Natural killer cell treated with Interleukin-12 subunit alpha and Interleukin-12 subunit beta and Interleukin-15 and Interleukin-18, amount 100 ng/mL, for 72 hours (primary cell): ENCODE results near the gene TSPOAP1. TPM values are rescaled to one million over a fixed set of nuclear protein-coding genes. Genes with fewer than 3 reads are reported as not detected.

Source experiments
- ATAC-seq, 2 donors: fragments of 150-1000 bp; cut with Tn5 transposase in 1 of 2; sonication (Bioruptor Pico), chemical (Tn5 transposase) in 1 of 2; 2 replicates each; pipeline ENCODE4 v1.10.0; 2021
- DNase-seq: peaks from one replicate; pipeline ENCODE4 v3.0.0; 2022; ENCODE audit warnings: low spot score
- H3K27ac Mint-ChIP-seq, 2 donors: 1 replicate in 1 of 2; 2 replicates in 1 of 2; pipeline ENCODE4 v1.8.0; 2022; ENCODE audit warnings: mixed read lengths in 2 of 2, mild to moderate bottlenecking in 1 of 2, moderate library complexity in 1 of 2
- H3K27me3 Mint-ChIP-seq, 2 donors: 1 replicate in 1 of 2; 2 replicates in 1 of 2; pipeline ENCODE4 v1.8.0; 2022; ENCODE audit warnings: mixed read lengths in 2 of 2
- H3K36me3 Mint-ChIP-seq: one replicate; pipeline ENCODE4 v1.8.0; 2022; ENCODE audit warnings: mixed read lengths
- H3K4me1 Mint-ChIP-seq, 2 donors: 1 replicate in 1 of 2; 2 replicates in 1 of 2; pipeline ENCODE4 v1.8.0; 2022; ENCODE audit warnings: low read depth in 2 of 2, mixed read lengths in 2 of 2, mild to moderate bottlenecking in 1 of 2
- H3K4me3 Mint-ChIP-seq: one replicate; pipeline ENCODE4 v1.8.0; 2022; ENCODE audit warnings: mixed read lengths
- H3K9me3 Mint-ChIP-seq: 2 replicates; pipeline ENCODE4 v1.8.0; 2022; ENCODE audit warnings: mixed read lengths
- total RNA-seq, 2 donors: library from RNA; stranded (reverse); gene quantifications; one replicate each; pipeline ENCODE4 v1.2.3, GENCODE V29; 2022

Gene TSPOAP1
- total RNA-seq, 2 donors from 2014 or later = 54.0 to 82.3 TPM

DNA sequence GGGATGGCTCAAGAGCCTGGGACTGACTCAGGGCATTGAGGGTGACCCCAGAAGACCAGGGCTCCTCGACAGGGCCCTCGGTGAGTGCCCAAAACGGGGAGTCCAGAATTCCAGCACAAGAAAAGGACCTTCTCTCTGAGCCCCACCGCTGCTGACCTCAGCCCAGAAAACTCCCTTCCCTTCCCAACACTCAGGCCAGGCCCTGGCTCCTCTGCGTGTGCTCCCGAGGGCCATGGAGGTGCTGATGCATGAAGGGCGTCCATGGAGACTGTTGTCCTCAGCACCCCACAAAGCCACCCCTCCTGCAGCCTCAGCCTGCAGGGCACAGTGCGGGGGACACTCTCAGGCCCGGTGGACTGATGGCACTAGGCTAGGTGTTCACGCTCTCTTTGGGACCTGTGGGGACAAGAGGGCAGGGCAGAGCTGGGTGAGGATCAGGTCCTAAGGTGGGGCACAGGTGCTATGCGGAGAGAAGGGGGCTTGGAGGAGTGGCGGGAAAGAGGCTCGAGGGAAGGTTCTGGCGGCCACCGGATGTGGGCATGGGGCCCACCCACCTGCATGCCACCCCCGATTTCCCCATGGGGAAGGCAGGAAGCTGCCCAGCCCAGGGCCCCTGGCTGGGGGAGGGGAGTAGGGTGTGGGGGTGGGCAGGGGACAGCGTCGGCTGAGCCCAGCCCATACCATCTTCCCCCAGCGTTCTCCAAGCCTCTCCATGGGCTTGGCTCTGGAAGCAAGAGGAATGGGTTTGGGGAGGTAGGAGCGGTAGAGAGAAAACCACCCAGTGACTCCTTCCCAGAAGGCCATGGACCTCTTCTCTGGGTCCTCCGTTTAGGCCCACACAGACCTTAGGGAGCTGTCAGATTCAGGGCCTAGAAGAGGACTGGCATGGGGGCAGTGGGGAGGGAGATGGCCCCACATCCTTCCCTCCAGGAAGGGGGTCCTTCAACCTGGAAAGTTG lies 4.5 kb upstream of the TSPOAP1 start:
- DNase-seq (no peak), ATAC-seq (no peak)
- Mint-ChIP-seq H3K27me3 (no peaks in the 10 kb centered on the region), H3K9me3 (no peaks in the 10 kb centered on the region), H3K4me1 (peaks cover 77 to 80% of the 10 kb centered on the region in 2 donors), H3K36me3 (peaks cover 21% of the 10 kb centered on the region), H3K27ac (peak overlapping the region; percentile 100), H3K4me3 (peak overlapping the region; percentile 80)

DNA sequence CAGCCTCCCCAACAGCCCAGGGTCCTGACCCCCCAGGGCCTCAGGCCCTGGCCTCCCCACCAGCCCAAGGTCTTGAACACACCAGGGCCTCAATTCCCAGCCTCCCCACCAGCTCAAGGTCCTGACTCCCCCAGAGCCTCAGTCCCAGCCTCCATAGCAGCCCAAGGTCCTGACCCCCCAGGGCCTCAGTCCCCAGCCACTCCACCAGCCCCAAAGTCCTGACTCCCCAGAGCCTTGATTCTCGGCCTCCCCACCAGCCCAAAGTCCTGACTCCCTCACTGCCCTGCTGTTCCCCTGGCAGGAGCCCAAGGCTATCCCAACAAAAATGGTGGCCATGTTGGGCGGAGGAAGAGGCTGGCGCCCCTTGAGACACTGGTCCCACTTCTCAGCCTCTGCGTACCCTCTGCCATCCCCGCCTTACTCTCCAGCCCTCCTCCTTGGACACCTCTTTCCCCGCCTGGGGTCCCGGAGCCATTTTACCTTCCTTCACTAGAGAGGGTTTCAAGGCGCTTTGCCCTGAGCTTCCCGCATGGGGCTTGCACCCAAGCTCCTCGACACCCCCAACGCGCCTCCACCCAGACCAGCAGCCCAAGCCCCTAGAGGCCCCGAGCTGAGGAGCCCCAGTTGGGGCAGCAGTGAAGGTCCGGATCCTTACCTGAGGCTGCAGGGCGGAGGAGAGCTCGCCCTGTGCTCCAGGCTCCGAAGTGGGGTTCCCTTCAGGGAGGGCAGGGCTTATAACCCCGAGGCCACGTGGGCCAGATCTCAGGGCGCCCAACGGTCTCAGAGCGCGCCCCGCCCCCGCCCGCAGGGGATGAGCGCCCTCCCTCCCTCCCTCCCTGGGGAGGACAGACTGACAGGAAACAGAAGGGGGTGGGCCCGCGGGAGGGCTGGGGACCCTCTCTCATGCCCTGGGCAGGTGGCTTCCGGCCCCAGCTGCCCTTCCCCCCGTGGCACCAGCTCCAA lies 3.5 kb upstream of the TSPOAP1 start:
- H3K4me1 Mint-ChIP-seq = peaks cover 79 to 80% of the 10 kb centered on the region in 2 donors
- ATAC-seq (peak; percentile 40 to 69), DNase-seq (peak; percentile 93)
- H3K4me3 Mint-ChIP-seq = peak overlapping the region; percentile 80
- H3K27ac Mint-ChIP-seq = peak overlapping the region; percentile 100
- H3K36me3 Mint-ChIP-seq = peaks cover 21% of the 10 kb centered on the region
- no peaks in the 10 kb centered on the region for H3K27me3 Mint-ChIP-seq
- H3K9me3 Mint-ChIP-seq = no peaks in the 10 kb centered on the region

DNA sequence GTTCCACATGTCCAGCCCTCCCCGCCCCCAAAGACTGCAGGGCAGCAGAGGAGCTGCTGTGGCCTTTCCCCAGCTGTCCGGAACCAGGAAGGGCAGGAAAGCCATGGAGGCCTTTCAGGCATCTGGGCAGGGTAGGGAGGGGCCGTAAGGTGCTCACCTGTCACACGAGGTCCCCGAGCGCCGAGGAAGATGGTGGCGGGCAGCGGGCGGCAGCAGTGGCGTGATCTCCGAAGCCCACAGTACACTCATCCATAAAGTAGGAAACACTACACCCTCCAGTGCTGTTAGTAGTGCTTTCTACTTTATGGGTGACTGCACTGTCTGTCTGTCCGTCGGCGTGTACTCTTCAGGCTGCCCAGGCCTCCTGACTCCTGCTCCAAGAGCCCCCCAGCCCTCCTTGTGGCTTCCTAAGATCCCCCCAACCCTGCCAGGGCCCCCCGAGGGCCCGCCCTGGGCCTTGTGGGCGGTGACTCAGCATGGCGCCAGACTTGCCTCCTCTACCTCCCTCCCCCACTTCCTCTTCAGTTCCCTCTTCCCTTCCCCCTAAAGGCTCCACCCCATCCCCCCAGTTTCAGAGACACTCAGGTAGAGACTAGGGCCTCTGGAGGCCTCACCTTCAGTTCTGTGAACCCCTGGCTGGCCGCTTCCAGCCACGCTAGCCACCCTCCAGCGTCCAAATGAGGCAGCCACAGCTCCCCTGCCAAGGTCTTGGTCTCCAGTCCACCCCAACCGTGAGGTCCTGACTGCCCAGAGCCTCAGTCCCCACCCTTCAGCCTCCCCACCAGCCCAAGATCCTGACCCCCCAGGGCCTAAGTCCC lies 2.6 kb upstream of the TSPOAP1 start:
- no peaks in the 10 kb centered on the region for H3K9me3 Mint-ChIP-seq
- H3K27me3 Mint-ChIP-seq = no peaks in the 10 kb centered on the region
- ATAC-seq (peak in 1 of 2 donors; percentile 4), DNase-seq (peak; percentile 80)
- H3K4me3 Mint-ChIP-seq = peak overlapping the region; percentile 80
- H3K36me3 Mint-ChIP-seq = peaks cover 21% of the 10 kb centered on the region
- peak overlapping the region; percentile 100 for H3K27ac Mint-ChIP-seq
- peaks cover 78 to 79% of the 10 kb centered on the region in 2 donors for H3K4me1 Mint-ChIP-seq

DNA sequence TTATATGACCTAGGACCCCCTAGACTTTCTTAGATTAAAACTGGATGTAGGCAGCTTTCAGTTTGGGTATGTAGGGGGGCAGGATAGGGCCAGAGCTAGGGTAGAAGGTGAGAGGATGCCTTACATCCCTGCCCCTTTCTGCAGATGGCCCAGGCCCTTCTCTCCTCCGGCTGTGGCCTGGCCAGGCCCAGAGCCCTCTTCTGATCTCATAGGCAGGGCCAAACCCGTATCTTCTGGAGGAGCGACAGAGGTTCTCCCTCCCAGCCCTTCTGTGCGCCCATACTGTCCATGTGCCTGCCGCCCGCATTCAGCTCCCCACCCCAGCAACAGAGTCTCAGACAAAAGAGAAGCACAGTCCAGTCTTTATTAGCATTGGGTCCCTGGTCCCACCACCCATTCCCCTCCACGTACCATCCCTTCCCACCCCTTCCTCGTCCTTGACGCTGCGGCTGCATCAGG lies 2.0 kb upstream of the TSPOAP1 start:
- no peak for ATAC-seq
- Mint-ChIP-seq H3K27ac (peak overlapping the region; percentile 100), H3K36me3 (peaks cover 21% of the 10 kb centered on the region), H3K27me3 (no peaks in the 10 kb centered on the region), H3K4me1 (peaks cover 77% of the 10 kb centered on the region in 2 donors), H3K9me3 (no peaks in the 10 kb centered on the region), H3K4me3 (peak overlapping the region; percentile 80)
- no peak for DNase-seq

DNA sequence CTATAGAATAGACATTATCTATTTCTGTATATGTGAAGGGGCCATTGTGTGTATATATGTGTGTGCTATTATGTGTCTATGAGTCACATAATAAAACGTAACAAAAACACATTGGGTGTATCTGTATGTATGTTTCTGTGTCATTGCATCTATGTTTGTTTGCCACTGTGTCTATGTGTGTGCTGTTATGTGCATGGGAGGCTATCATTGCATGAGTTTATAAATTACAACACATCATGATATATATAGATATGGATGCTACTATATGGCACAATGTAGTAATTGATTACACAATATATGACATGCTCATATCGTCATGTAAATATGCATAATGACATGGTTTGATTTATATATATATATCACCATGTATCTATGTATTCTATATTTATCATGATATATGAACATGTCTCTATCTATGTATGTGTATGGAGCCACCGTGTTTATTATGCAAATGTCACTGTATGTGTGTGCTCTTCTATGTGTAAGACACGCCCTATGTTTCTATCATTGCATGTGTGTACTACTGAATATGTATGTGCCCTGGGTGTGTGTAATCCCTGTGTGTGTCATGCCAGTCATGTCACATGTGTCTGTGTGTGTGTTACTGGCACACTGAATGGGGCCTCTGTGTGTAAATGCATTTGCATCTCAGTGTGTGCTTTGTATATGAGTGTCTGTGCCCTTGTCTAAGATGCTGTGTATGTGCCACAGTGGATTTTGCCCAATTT lies 1.4 kb upstream of the TSPOAP1 start:
- Mint-ChIP-seq H3K4me1 (peaks cover 76 to 78% of the 10 kb centered on the region in 2 donors), H3K27me3 (no peaks in the 10 kb centered on the region), H3K4me3 (peak overlapping the region; percentile 80), H3K27ac (peak overlapping the region; percentile 100), H3K36me3 (peaks cover 21% of the 10 kb centered on the region), H3K9me3 (no peaks in the 10 kb centered on the region)
- peak; percentile 32 to 37 for ATAC-seq
- DNase-seq = no peak

DNA sequence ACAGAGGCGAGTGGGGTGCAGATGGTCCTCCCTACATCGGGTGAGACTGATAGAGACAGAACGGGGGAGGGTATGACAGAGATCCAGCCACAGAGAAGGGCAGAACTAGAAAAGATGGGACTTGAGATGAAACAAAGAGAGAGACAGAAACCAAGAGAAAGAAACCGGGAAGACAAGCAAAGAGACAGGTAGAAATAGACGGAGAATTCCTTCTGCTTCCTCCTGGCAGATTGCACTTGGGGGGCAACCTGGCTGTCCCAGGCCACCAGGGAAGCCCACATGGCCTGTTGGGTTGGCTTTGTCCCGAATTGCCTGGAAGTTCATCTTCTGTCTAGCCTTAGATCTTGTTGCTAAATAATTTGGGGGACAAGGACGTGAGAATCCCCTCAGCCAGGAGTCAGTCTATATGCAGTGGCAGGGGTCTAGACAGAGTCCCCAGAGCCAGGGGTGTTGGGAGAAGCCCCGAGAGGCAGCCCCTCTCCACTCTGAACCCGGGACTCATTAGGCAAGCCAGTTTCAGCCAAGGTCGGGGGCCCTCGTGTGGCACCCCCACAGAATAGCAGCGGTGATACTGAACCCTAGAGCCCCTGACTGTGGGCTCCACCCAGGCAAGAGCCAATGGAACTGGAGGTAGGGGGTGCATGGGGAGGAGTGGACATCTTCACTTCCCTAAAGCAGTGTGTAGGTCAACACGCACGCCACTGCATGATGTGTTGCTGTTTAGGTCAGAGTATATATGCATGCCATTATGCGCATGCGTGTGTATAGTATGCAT lies 627 bp upstream of the TSPOAP1 start:
- H3K4me3 Mint-ChIP-seq = peak overlapping the region; percentile 80
- peaks cover 21% of the 10 kb centered on the region for H3K36me3 Mint-ChIP-seq
- peaks cover 72 to 73% of the 10 kb centered on the region in 2 donors for H3K4me1 Mint-ChIP-seq

DNA sequence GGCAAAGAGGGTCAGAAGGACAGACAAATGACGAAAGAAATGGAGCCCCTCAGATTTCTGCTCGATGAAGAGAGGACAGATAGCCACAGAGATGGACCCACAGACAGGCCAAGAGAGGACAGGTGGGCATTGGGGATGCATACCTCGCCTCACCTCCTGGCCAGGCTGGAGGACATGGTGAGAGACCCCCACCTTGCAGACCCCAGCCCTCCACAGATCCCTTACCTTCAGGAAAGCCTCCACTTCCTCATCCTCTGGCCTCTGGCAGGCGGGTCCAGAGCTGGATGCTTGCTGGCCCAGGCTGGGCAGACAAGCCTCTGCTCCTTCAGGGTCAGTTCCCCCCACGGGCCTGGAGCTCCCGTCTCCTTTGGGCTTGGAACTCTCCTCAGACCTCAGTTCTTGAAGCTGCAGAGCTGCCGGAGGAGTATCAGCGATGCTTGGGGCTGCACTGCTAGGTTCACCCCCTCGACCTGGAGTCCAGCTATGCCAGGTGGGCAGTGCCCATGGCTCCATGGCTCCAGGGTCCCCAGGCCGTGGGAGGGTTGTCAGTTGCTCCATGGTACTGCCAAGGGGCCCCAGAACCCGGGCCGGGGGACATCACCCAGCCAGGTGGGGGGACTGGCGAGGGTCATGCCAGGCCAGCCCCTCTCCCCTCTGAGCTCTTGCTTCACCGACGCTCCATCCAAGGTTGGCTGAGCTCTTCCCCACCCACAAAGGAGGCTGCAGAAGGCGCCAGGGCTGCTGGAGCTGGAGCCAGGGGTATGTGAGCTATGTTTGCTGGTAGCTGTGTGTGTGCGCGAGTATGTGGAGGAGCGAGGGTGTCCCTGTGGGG lies 1.0 kb downstream of the TSPOAP1 start:
- peak overlapping the region; percentile 100 for H3K27ac Mint-ChIP-seq
- H3K27me3 Mint-ChIP-seq = no peaks in the 10 kb centered on the region
- peaks cover 21% of the 10 kb centered on the region for H3K36me3 Mint-ChIP-seq
- H3K4me1 Mint-ChIP-seq = peaks cover 65 to 73% of the 10 kb centered on the region in 2 donors
- DNase-seq (no peak), ATAC-seq (no peak)
- H3K4me3 Mint-ChIP-seq = peak overlapping the region; percentile 80
- no peaks in the 10 kb centered on the region for H3K9me3 Mint-ChIP-seq

More for the DNA sequence above, 627 bp upstream of the TSPOAP1 start:
- peak; percentile 61 to 69 for ATAC-seq
- DNase-seq = peak; percentile 88
- peak overlapping the region; percentile 100 for H3K27ac Mint-ChIP-seq
- no peaks in the 10 kb centered on the region for H3K27me3 Mint-ChIP-seq
- no peaks in the 10 kb centered on the region for H3K9me3 Mint-ChIP-seq

DNA sequence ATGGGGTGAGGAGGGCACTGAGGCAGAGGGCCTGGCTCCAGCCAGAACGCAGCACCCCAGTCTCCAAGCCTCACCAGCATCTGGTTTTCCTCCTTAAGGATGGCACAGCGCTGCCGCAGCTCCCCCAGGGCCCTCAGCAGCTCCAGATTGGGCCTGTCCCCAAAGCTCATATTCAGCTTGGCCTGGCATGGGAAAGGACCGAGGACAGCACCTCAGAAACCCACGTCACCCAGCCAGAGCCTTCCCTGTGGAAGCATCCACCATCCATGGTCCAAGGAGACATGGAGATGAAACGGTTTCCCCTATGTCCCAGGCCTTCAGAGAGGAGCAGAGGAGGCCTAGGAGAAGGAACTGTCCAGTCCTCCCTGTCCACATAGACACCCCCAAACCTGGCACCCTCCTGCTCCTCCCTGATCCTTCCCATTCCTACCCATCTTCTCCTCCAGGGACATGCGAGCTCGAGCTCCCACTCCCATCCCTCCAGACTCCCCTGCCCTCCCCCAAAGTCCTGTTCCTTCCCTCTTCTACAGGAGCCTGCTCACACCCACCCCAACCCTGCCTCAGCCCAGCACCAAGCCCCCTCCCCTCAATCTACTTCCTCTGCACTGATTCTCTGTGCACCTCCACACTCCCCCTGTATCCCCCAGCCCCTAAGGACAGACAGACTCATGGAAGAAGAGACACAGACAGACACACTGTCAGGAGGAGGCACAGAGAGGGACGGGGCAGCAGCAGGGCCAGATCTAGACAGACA lies 1.8 kb downstream of the TSPOAP1 start:
- H3K4me1 Mint-ChIP-seq = peaks cover 67 to 75% of the 10 kb centered on the region in 2 donors
- no peak for DNase-seq

DNA sequence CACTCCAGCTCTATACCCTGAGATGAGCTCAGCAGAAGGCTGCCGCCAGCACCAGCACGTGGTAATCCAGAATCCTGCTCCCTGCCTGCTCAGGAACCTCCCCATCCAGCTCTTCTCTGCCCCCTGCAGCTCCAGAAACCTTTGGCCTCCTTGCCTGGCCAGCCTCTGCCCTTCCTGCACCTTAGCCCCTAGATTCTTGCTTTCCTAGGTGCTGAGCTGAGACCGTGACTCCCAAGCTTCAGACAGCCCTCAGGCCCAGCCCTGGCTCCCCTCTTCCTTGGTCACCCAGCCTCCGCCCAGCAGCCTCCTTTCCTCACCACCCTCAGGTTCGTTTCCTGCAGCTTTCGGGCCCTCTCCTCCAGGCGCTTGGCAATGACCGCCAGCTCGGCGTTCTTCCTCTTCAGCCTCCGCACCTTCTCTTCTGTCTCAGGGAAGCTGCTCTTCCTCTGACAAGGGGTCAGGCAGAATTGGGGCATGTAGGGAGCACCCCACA lies 2.6 kb downstream of the TSPOAP1 start:
- Mint-ChIP-seq H3K4me3 (peak overlapping the region; percentile 80), H3K27me3 (no peaks in the 10 kb centered on the region), H3K9me3 (no peaks in the 10 kb centered on the region), H3K27ac (peak overlapping the region; percentile 100), H3K4me1 (peaks cover 65 to 74% of the 10 kb centered on the region in 2 donors), H3K36me3 (peaks cover 13% of the 10 kb centered on the region)
- no peak for ATAC-seq
- DNase-seq = no peak

More for the DNA sequence above, 1.8 kb downstream of the TSPOAP1 start:
- ATAC-seq = no peak
- H3K9me3 Mint-ChIP-seq = no peaks in the 10 kb centered on the region
- H3K27ac Mint-ChIP-seq = peak overlapping the region; percentile 100
- H3K27me3 Mint-ChIP-seq = no peaks in the 10 kb centered on the region
- H3K4me3 Mint-ChIP-seq = peak overlapping the region; percentile 80
- H3K36me3 Mint-ChIP-seq = peaks cover 17% of the 10 kb centered on the region

DNA sequence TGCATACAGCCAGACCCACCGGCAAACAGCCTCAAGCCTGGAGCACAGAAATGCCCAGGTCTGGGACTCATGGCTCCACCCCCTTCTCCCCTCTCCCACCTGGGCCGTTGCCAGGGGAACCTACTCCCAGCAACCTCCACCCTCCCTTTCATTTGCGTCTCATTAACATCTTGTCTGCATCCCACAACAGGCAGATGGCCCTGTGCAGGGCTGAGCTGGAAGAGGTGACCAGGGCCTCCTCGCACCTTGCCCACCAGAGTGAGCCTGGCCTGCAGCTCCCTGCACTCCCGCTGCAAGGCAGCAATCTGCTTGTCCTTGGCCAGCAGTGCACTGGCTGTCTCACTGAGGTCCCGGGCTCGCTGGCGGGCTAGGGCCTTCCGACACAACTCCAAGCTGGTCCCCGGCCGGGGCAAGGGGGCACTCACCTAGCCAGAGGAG lies 3.3 kb downstream of the TSPOAP1 start:
- no peaks in the 10 kb centered on the region for H3K9me3 Mint-ChIP-seq
- H3K27me3 Mint-ChIP-seq = no peaks in the 10 kb centered on the region
- peak overlapping the region; percentile 39 for H3K4me3 Mint-ChIP-seq
- peaks cover 9% of the 10 kb centered on the region for H3K36me3 Mint-ChIP-seq
- peak overlapping the region; percentile 100 for H3K27ac Mint-ChIP-seq
- DNase-seq (no peak), ATAC-seq (no peak)
- peaks cover 62 to 74% of the 10 kb centered on the region in 2 donors for H3K4me1 Mint-ChIP-seq
